H1 (cell line): ENCODE measurements around the gene ZNF248. TPM values are rescaled to one million over a fixed set of nuclear protein-coding genes. Genes with fewer than 3 reads are reported as not detected.

ENCODE experiments used
- CTCF ChIA-PET: fragments of 300-600 bp; sonication (Branson Sonifier 250); formaldehyde crosslinking; loops from one replicate; lab custom pipeline; 2021; ENCODE audit not compliant: partially characterized antibody; lab: Charles Lee
- POLR2A ChIA-PET: fragments of 300-600 bp; sonication (Branson Sonifier 250); formaldehyde crosslinking; loops from one replicate; lab custom pipeline; 2021; ENCODE audit warnings: inconsistent platforms; ENCODE audit not compliant: partially characterized antibody; lab: Charles Lee
- DNase-seq, 2 experiments: peaks; one replicate each; pipeline versions ENCODE4 v3.0.0 to v3.0.0-alpha.2; 2010 to 2022; ENCODE audit warnings: low spot score in 2 of 2, low read depth in 1 of 2, mixed read lengths in 1 of 2
- FAIRE-seq: peaks from 2 replicates; lab custom pipeline; 2011; peaks lifted over from hg19 to GRCh38; lab: Jason Lieb, UNC
- H2AFZ ChIP-seq: 2 replicates; pipeline ENCODE4 v1.8.1; 2012; ENCODE audit warnings: low read length, inconsistent platforms
- H2AK5ac ChIP-seq: 2 replicates; pipeline ENCODE4 v1.6.1; 2013; ENCODE audit warnings: low read depth, low read length
- H2BK120ac ChIP-seq: replicated peaks from 2 replicates; pipeline ENCODE3; 2013; ENCODE audit warnings: low read depth, low read length, inconsistent platforms
- H2BK12ac ChIP-seq: 2 replicates; pipeline ENCODE4 v1.6.1; 2013; ENCODE audit warnings: low read depth, low read length
- H2BK15ac ChIP-seq: 2 replicates; pipeline ENCODE4 v1.6.1; 2013; ENCODE audit warnings: low read length
- H2BK20ac ChIP-seq: 2 replicates; pipeline ENCODE4 v1.6.1; 2013; ENCODE audit warnings: low read length
- H2BK5ac ChIP-seq: 2 replicates; pipeline ENCODE4 v1.6.1; 2013; ENCODE audit warnings: low read depth, low read length
- H3K14ac ChIP-seq: 2 replicates; pipeline ENCODE4 v1.6.1; 2013; ENCODE audit warnings: inconsistent platforms; ENCODE audit not compliant: insufficient read length
- H3K18ac ChIP-seq: 2 replicates; pipeline ENCODE4 v1.6.1; 2013; ENCODE audit warnings: low read length; ENCODE audit errors: extremely low read depth
- H3K23ac ChIP-seq: 2 replicates; pipeline ENCODE4 v1.6.1; 2013; ENCODE audit warnings: inconsistent platforms; ENCODE audit not compliant: insufficient read length
- H3K23me2 ChIP-seq: 2 replicates; pipeline ENCODE4 v1.6.1; 2013; ENCODE audit warnings: low read depth, low read length
- H3K27ac ChIP-seq: 2 replicates; pipeline ENCODE4 v1.6.1; 2011; ENCODE audit warnings: low read depth, low read length, inconsistent platforms
- H3K27me3 ChIP-seq, 4 experiments: replicated peaks in 1 of 4; 1 replicate in 1 of 4; 2 replicates in 3 of 4; pipeline versions ENCODE4 v1.6.1 to v1.8.1; 2011 to 2013; ENCODE audit warnings: low read length in 3 of 4, mild to moderate bottlenecking in 3 of 4, inconsistent platforms in 2 of 4, mixed read lengths in 2 of 4, moderate library complexity in 1 of 4; ENCODE audit not compliant: control insufficient read depth in 3 of 4, insufficient read depth in 3 of 4; ENCODE audit errors: extremely low read depth in 1 of 4
- H3K36me3 ChIP-seq, 4 experiments: 2 replicates each; pipeline versions ENCODE4 v1.6.1 to v1.8.1; 2011 to 2013; ENCODE audit warnings: mild to moderate bottlenecking in 4 of 4, low read length in 3 of 4, moderate library complexity in 2 of 4, control low read depth in 1 of 4, inconsistent platforms in 1 of 4; ENCODE audit not compliant: insufficient read depth in 4 of 4, control insufficient read depth in 2 of 4
- H3K4ac ChIP-seq: replicated peaks from 2 replicates; pipeline ENCODE3; 2013; ENCODE audit warnings: low read length, low read depth, mixed read lengths, inconsistent platforms; ENCODE audit not compliant: insufficient read length
- H3K4me1 ChIP-seq, 4 experiments: replicated peaks in 1 of 4; 1 replicate in 1 of 4; 2 replicates in 3 of 4; pipeline versions ENCODE4 v1.6.1 to v1.8.1; 2011 to 2013; ENCODE audit warnings: low read length in 3 of 4, inconsistent platforms in 2 of 4, mixed read lengths in 1 of 4; ENCODE audit not compliant: insufficient read depth in 4 of 4, control insufficient read depth in 3 of 4
- H3K4me2 ChIP-seq, 2 experiments: 2 replicates each; pipeline versions ENCODE4 v1.6.1 to v1.8.1; 2011 to 2013; ENCODE audit warnings: low read depth in 2 of 2, low read length in 2 of 2, control low read depth in 1 of 2, inconsistent platforms in 1 of 2, mild to moderate bottlenecking in 1 of 2; ENCODE audit not compliant: insufficient read depth in 1 of 2
- H3K4me3 ChIP-seq, 4 experiments: fragments of 200-600, 300-600 bp in 1 of 4; sonication (generic), shearing (Covaris generic), sonication (Bioruptor Twin) in 1 of 4; 2 replicates each; pipeline versions ENCODE4 v1.5.1 to v1.8.1; 2011 to 2016; ENCODE audit warnings: low read length in 4 of 4, low read depth in 3 of 4, control low read depth in 2 of 4, inconsistent platforms in 2 of 4, mild to moderate bottlenecking in 2 of 4, mixed read lengths in 1 of 4, moderate library complexity in 1 of 4; ENCODE audit not compliant: insufficient read depth in 2 of 4; ENCODE audit errors: extremely low read depth in 1 of 4
- H3K56ac ChIP-seq: replicated peaks from 2 replicates; pipeline ENCODE3; 2013; ENCODE audit warnings: low read depth, mild to moderate bottlenecking, mixed read lengths, low read length, inconsistent platforms; ENCODE audit not compliant: insufficient read length
- H3K79me1 ChIP-seq: 2 replicates; pipeline ENCODE4 v1.6.1; 2013; ENCODE audit warnings: low read depth, low read length, control low read depth
- H3K79me2 ChIP-seq, 2 experiments: 2 replicates each; pipeline versions ENCODE4 v1.6.1 to v1.8.1; 2012 to 2013; ENCODE audit warnings: low read length in 2 of 2, mild to moderate bottlenecking in 2 of 2, inconsistent platforms in 1 of 2; ENCODE audit not compliant: insufficient read depth in 2 of 2, control insufficient read depth in 1 of 2
- H3K9ac ChIP-seq, 4 experiments: replicated peaks in 1 of 4; 1 replicate in 1 of 4; 2 replicates in 3 of 4; pipeline versions ENCODE4 v1.6.1 to v1.8.1; 2011 to 2013; ENCODE audit warnings: low read depth in 3 of 4, low read length in 3 of 4, control low read depth in 2 of 4, mild to moderate bottlenecking in 2 of 4, moderate library complexity in 2 of 4, inconsistent platforms in 1 of 4; ENCODE audit errors: extremely low read depth in 1 of 4
- H3K9me3 ChIP-seq, 2 experiments: 2 replicates each; pipeline versions ENCODE4 v1.6.1 to v1.8.1; 2012 to 2013; ENCODE audit warnings: mild to moderate bottlenecking in 2 of 2, moderate library complexity in 2 of 2, control low read depth in 1 of 2, inconsistent platforms in 1 of 2, low read depth in 1 of 2, low read length in 1 of 2, mixed read lengths in 1 of 2; ENCODE audit not compliant: insufficient read depth in 2 of 2
- H4K20me1 ChIP-seq, 2 experiments: replicated peaks in 1 of 2; 2 replicates each; pipeline versions ENCODE3 to v1.8.1; 2011 to 2013; ENCODE audit warnings: inconsistent platforms in 2 of 2, low read length in 2 of 2, mild to moderate bottlenecking in 1 of 2; ENCODE audit not compliant: insufficient read depth in 2 of 2, control insufficient read depth in 1 of 2
- H4K5ac ChIP-seq: 2 replicates; pipeline ENCODE4 v1.6.1; 2013; ENCODE audit warnings: low read length, low read depth, mixed read lengths, inconsistent platforms; ENCODE audit not compliant: insufficient read length
- H4K8ac ChIP-seq: 2 replicates; pipeline ENCODE4 v1.8.0; 2013; ENCODE audit warnings: mild to moderate bottlenecking, moderate library complexity, low read length, inconsistent platforms; ENCODE audit not compliant: insufficient read depth; ENCODE audit errors: extremely low read depth
- H4K91ac ChIP-seq: replicated peaks from 2 replicates; pipeline ENCODE3; 2013; ENCODE audit warnings: low read length, mixed read lengths, inconsistent platforms; ENCODE audit not compliant: insufficient read length
- ATF3 ChIP-seq: IDR thresholded peaks from 2 replicates; pipeline ENCODE4 v1.6.1; 2011; ENCODE audit warnings: low read depth, mild to moderate bottlenecking, low read length; ENCODE audit not compliant: insufficient read depth
- MAX ChIP-seq: IDR thresholded peaks from 2 replicates; pipeline ENCODE4 v1.6.1; 2012; ENCODE audit warnings: inconsistent platforms
- WGBS, 2 experiments: shearing (Covaris generic) in 1 of 2; methylation state at CpG; one replicate each; pipeline versions ENCODE4 v1.1.6 to v1.1.7; 2013 to 2015; ENCODE audit warnings: low lambda C conversion rate in 2 of 2, mixed read lengths in 2 of 2, inconsistent platforms in 1 of 2, low coverage in 1 of 2, missing lambda C conversion rate in 1 of 2; ENCODE audit not compliant: insufficient replicate concordance in 2 of 2, insufficient coverage in 1 of 2, insufficient read length in 1 of 2; ENCODE audit errors: extremely low coverage in 1 of 2, missing lambda C conversion rate in 1 of 2; 5-methylcytosine and 5-hydroxymethylcytosine counted together
- polyA plus RNA-seq, 7 experiments: library from polyadenylated mRNA; depleted of rRNA in 3 of 7; stranded (reverse) in 5 of 7; unstranded in 2 of 7; fragments of >200 nt in 5 of 7; fragments of 200-250 nt in 2 of 7; gene quantifications; 1 replicate in 5 of 7; 2 replicates in 1 of 7; 4 replicates in 1 of 7; pipeline versions ENCODE4 v1.2.1 to v1.2.3, GENCODE V29; 2011 to 2013; ENCODE audit warnings: missing spikeins in 2 of 7, mixed read lengths in 2 of 7
- total RNA-seq: library from RNA; stranded (reverse); fragmentation: NEBNext Ultra II Directional; extraction: Animal tissue kit (Norgen Biotek cat#: 25700); gene quantifications from 2 replicates; pipeline ENCODE4 v1.2.1, GENCODE V29; 2021

The ZNF248 gene
- total and polyA plus RNA-seq, 2 of the 8 experiments (the other 6 are each of a cell fraction or from before 2014, with no cell fraction given): 9.1 TPM; not detected in 1

GRCh38 chr10:37844644-37845043 lies 12.8 kb downstream of the ZNF248 start:
- H3K56ac ChIP-seq: no peak overlapping the region
- H2BK120ac ChIP-seq: no peak overlapping the region
- H3K23me2 ChIP-seq: no peaks in the 10 kb centered on the region
- no peak overlapping the region for H2AFZ ChIP-seq
- 57% methylated on average over 2 of the region's 2 CpGs; no CpG with 5 or more reads in 1 of the 2 experiments for WGBS, 2 experiments
- no peak overlapping the region for H4K91ac ChIP-seq
- H3K27me3 ChIP-seq: no peaks in the 10 kb centered on the region
- H3K4me3 ChIP-seq: no peak overlapping the region
- no peak overlapping the region for H4K5ac ChIP-seq
- no peak for DNase-seq
- H2BK20ac ChIP-seq: no peak overlapping the region
- no peak overlapping the region for H4K8ac ChIP-seq
- CTCF ChIA-PET: no interaction called here
- H3K4ac ChIP-seq: no peak overlapping the region
- H3K18ac ChIP-seq: no peak overlapping the region
- H3K9me3 ChIP-seq: peaks cover 45 to 78% of the 10 kb centered on the region in 2 experiments
- 0 out of 8 replicates have a peak, but pooled peaks cover 0 to 3% (median 0%) of the 10 kb centered on the region in 4 experiments for H3K36me3 ChIP-seq
- H3K79me2 ChIP-seq: no peaks in the 10 kb centered on the region
- H2BK15ac ChIP-seq: no peak overlapping the region
- POLR2A ChIA-PET: no interaction called here
- H2BK5ac ChIP-seq: no peak overlapping the region
- no peak overlapping the region for H2BK12ac ChIP-seq
- no peak overlapping the region for H3K27ac ChIP-seq
- no peak overlapping the region for H3K14ac ChIP-seq
- no peak overlapping the region for H2AK5ac ChIP-seq
- TF ChIP-seq MAX (no peak), ATF3 (no peak)
- TF ChIP-seq, all 59 proteins: peak for 0
- no peak for FAIRE-seq
- no peaks in the 10 kb centered on the region for H4K20me1 ChIP-seq
- no peak overlapping the region for H3K9ac ChIP-seq
- no peaks in the 10 kb centered on the region for H3K79me1 ChIP-seq
- no peaks in the 10 kb centered on the region for H3K4me1 ChIP-seq
- H3K23ac ChIP-seq: no peak overlapping the region
- H3K4me2 ChIP-seq: no peak overlapping the region
